GM18861 (cell line): ENCODE data around the gene RIPOR3.
"Not testable (repeated sequence)": the region's sequence is repeated elsewhere in the genome, so short reads cannot be mapped to it uniquely, and the experiment has no call there.

Source experiments
- ATAC-seq: cut with Tn5 transposase; IDR thresholded peaks from one replicate; pipeline ENCODE4 v1.9.1; 2021; ENCODE audit not compliant: unreplicated experiment

RIPOR3 gene

DNA sequence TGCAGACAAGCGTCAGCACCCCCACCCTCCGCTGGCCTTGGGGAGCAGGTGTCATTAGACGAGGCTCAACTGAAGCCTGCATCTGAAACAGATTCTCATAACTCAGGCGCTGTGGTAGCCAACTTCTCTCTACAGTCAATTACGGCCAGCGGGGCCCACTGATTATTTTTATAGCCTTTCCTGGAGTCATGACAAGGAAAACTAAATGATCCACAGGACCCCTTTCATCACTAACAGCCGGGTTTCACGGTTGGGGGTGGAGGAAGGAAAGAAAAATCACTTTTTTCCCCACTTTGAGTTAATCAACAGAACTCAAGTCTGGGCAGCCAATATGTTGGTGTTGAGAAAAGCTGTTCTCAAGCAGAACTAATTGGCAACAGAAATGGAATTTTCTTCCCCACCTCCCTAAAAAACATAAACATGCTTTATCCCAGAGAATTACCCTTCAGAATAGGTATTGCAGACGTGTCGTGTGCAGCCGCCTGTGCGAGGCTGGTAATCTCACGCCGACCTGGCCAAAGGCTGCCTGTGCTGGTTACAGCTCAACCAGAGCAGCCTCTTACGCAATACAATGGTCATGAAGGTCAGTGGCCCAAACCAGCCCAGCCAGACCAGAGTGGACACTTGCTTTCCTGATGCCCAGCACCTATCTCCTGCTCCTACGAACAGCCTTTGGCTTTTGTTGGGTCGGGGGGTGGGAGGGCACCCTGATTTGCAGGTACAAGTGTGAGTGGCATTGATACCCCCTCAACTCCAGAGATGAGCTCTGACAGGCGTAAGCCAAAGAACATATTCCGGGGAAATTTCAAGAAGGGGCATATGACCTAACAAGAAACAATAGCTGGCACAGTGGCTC lies 11.0 kb downstream of the RIPOR3 start:
- no peak for ATAC-seq

DNA sequence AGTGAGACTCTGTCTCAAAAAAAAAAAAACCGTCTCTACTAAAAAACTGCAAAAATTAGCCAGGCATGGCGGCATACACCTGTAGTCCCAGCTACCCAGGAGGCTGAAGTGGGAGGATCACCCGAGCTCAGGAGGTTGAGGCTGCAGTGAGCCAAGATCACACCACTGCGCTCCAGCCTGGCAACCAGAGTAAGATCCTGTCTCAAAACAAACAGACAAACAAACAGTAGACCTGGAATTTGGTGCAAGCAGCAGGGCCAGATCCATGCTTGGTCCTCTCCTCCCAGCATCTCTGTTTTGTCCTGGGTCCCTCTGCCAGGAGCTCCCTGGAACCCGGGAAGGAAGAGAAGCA lies 11.6 kb downstream of the RIPOR3 start:
- ATAC-seq, result no peak

DNA sequence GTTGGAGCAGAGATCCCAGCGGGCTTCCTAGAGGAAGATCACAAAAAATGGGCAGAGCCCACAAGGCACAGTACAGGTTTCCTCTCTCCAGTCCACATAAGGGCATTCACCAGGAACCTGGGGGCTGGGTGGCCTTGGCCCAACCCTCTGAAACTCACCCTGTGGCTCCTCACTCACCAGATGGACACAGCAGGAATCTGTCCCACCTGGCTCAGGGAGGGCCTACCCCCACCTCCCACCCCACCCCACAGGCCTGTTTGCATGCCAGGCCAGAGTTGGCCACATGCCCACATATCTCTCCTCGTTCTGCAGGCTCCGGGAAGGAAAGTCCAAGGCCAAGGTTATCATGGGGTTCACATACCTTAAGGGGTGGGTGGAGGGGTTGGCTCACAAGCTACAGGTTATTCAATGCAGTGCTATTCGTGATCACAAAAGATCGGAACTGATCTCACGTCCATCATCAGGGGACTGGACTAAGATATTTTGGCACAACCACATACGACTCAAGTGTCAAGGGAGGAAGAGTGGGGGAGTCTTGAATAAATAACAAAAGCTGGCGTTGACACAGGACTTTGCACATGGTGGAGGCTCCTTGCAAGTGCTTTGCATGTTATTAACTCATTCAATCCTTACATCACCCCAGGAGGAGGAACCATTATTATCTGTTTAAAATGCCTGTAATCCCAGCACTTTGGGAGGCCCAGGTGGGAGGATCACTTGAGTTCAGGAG lies 13.0 kb downstream of the RIPOR3 start:
- ATAC-seq, result no peak

DNA sequence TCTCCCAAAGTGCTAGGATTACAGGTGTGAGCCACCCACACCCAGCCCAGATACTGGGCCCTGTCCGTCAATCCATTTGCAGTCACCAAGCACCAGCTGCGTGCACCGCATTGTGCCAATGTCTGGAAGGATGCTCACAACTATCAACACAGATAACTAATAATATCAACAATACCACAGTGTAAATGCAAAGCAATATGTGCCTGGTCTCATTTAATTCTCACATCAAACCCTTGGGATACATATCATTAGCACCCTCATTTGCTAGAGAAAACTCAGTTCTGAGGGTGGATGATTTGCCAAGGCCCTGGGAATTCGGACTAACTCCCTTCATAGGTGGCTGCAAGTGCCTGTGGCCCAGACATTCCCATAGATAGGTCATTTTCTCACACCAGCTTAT lies 14.5 kb downstream of the RIPOR3 start:
- ATAC-seq, result no peak

DNA sequence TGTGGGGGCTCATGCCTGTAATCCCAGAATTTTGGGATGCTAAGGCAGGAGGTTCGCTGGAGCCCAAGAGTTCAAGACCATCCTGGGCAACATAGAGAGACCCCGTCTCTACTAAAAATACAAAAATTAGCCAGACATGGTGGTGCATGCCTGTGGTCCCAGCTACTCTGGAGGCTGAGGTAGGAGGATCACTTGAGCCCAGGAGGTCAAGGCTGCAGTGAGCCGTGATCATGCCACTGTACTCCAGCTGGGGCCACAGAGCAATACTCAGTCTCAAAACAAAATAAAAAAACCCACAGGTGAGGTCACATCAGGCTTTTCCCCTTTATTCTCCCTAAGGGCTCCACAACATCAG lies 15.0 kb downstream of the RIPOR3 start:
- not testable (repeated sequence) for ATAC-seq

DNA sequence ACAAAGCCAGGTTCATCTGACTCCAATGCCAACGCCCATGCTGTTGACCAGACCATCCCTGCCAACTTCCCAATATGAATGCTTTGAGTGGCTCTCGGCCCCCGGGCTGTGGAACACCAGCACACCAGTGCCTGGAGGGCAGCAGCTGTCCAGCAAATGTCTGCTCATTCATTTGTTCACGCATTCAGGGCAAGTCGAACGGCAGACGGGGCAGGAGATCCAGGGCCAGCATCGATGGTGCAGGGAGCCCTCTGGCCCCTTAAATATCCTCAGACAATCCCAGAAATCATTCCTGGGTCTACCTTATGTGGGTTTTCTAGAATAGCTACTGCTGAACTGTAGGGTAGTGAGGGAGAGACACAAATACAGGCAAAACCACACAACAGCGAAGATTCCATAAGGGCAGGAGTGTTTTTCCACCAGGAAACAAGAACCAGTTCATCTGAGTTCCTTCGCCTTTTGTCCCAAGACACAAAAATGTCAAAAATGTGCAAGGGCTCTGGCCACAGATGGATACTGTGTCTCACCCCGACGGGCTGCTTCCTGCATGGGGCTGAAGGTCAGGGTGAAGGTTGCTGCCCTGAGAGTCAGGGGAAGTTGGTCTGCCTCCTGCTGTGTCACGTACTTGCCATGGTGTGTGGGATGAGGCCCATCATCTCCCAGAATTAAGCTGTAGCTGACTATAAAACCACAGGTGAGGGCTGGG lies 15.5 kb downstream of the RIPOR3 start:
- no peak for ATAC-seq

DNA sequence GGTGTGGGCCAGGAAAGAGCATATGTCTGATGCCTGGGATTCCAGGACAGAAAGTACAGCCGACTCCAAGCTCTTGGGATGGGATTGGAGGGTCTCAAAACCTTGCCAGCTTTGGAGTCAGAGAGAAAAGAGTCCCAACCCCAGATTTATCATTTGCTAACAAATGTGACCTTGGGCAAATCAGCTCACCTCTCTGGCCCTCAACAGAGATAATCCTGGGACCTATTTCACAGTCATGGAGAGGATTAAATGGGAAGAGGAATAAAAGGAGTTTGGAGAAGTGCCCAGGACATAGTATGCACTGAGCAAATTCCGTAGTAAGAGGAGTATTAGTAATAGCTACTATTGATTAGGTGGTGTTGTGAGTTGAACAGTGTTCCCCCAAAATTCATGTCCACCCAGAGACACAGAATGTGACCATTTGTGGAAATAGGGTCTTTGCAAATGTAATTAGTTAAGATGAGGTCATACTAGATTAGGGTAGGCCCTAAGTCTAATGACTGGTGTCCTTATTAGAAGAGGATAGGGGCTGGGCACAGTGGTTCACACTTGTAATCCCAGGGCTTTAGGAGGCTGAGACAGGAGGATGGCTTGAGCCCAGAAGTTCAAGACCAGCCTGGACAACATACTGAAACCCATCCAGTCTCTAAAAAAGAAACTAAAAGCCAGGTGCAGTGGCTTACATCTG lies 17.1 kb downstream of the RIPOR3 start:
- ATAC-seq, result no peak

DNA sequence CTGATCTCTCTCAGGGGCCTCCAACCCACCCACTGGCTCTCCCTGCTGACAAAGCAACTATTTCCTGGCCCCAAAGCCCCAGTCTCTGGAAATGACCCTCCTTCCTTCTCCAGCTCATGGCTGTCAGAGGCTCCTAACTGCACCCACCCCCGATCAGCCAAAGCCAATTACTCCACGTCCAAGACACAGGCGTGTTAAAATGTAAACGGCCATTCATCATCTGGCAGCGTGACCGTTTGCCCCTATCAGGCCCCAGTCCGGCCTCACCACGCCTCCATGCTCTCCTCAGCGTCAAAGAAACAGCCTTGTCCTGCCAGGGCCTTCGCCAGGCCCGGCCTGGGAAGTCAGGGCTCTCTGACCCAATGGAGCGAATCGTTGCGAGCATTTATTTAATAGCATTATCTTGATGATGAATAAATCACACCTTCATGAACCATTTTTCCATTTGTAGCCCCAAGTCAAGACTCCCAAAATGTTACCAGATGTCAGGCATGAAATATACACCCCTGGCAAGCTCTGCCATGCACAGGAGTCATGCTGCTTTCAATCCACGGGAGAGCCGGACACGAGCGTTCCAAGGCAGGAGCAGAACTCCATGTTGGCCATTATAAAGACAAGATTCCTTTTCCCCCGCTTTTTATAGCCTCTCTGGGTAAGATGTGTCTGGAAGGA lies 17.7 kb downstream of the RIPOR3 start:
- ATAC-seq, result no peak

DNA sequence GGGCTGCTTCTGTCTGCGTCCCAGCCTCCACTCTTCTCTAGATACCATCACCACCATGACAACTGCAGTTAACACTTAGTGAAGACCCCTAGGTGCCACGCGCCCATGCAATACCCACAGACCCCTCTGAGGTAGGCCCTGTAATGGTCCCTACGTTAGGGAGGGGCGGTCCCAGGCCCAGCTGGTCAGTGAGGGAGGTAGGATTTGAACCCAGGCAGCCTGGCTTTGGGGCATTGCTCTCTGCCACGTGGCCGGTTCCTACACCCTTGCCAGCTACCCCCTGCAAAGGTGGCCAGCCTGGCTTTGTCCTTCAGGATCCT lies 18.2 kb downstream of the RIPOR3 start:
- no peak for ATAC-seq

DNA sequence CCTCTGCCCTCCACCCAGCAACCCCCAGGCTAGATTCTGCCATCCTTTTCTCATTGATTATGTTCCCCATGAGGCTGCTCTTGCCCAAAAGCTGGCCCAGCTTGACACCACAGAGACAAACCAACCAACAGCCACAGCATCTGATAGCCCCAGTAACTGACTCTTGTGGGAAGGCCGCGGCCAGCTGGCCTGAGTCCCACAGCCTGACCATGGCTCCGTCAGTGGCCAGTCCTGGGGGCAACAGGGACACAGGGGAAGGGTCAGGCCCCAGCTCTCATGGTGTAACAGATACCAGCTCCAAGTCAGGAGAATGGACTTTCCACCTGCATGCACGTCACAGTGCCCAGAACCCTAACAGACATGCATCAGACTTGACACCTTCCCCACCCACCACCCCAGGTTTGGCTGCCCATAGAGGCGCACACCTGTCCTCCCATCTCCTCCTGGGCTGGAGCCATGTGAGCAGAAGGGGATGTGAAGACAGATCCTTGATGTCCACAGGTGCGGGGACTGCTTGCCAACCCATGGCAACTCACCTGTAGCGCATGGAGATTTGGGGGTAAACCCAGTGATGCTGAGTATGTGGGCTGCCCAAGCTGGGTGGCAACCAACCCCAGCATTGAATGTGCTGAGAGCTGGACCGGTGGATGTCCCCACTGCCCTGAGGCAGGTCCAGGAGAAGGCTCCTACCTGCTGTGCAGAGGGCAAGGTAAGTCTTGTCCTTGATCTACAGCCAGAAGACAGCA lies 18.8 kb downstream of the RIPOR3 start:
- no peak for ATAC-seq

DNA sequence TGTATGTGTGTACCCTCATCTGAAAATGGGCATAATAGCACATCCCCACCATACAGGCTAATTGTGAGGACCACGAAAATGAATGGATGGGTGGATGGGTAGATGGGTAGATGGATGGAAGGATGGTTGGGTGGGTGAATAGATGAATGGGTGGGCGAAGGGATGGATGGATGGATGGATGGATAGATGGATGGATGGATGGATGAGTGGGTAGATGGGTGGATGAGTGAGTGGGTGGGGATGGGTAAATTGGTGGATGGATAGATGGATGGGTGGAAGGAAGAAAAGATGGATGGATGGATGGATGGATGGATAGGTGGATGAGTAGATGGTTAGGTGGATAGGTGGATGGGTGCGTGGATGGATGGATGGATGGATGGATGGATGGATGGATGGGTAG lies 19.7 kb downstream of the RIPOR3 start:
- ATAC-seq, result no peak

DNA sequence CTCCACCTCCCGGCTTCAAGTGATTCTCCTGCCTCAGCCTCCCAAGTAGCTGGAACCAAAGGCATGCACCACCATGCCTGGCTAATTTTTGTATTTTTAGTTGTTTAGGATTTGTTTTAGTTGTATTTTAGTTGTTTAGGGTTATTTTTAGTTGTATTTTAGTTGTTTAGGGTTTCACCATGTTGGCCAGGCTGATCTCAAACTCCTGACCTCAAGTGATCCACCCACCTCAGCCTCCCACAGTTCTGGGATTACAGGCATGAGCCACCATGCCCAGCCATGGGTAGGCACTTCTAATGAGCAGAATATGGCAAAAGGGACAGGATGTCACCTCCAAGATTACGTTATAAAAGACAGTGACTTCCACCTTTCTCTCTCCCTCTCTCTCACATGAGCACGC lies 20.3 kb downstream of the RIPOR3 start:
- ATAC-seq, result not testable (repeated sequence)

DNA sequence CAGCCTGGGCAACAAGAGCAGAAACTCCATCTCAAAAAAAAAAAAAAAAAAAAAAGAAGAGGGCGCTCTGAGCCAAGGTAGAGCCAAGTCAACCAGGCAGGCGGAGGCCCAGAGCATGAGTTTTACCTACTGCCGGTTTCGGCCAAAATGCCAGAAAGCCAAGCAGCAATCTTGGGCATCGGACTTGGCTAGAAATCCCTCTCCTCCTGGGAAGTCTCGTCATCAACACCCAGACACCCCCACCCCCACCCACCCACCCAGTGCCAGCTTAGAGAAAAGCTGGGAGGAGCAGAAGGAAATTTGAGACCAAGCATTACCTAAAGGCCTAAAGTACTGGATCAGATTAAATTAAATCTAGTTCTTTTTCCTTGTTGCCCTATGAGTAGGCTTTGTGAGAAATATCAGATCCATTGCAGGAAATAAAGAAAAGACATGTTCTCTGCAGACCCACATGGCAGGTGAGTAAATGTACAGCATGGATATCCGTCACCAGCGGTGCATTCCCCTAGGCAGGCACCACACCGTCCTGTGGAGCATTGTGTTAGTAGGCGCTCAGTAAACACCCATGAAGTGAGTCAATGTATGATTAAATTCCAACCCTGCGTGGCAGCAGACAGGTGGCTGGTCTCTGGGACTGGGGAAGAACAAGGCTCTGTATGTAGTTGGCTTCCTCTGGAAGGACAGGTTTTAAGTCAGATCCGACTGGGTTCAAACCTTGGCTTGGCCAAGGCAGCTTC lies 21.0 kb downstream of the RIPOR3 start:
- ATAC-seq, result no peak

DNA sequence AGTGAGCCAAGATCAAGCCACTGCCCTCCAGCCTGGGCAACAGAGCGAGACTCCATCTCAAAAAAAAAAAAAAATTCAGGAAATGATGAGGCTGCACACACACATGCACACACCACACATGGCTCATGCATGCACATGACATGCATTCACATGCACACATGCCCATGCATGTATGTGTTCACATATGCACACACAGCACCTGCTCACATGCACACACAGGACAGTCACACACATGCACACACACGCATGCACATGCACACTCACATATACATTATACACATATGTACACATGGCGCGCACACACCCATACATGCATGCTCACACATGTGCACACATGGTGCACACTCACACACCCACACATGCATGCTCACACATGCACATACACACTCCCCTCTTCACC lies 22.5 kb downstream of the RIPOR3 start:
- no peak for ATAC-seq

DNA sequence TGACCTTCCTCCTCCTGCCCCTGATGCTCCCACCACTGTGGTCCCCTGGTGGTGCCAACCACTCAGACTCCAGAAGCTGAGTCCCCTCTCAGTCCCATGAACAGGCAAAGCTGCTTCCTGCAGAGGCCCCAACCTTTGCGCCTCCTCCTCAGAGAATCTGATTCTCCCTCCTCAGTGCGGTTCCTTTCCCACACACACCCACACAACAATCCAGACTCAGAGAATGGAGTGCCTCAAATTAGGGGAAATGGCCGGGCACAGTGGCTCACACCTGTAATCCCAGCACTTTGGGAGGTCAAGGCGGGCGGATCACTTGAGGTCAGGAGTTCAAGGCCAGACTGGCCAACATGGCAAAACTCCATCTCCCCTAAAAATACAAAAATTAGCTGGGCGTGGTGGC lies 23.0 kb downstream of the RIPOR3 start:
- ATAC-seq, result no peak

DNA sequence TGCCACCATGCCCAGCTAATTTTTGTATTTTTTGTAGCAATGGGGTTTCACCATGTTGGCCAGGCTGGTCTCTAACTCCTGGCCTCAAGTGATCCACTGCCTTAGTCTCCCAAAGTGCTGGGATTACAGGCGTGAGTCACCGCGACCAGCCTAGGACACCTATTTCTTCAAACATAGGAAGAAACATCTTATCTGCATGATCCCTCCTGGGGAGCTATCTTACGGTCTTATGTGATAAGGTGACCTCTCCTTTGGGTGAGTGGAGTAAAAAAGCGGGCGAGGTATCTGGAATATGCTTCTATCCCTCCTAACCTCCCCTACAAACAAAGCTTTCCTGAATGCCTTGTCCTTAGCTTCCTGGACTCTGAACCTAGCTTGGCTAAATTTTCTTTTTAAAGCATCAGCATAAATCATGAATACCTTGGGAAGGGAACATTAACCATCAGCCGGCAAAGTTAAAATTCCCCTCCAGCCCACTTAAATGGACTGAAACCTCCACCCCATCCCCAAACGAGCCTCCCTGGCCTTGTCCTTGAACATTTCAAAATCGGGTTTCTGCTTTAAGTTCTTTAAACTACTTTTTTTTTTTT lies 24.5 kb downstream of the RIPOR3 start:
- ATAC-seq, result no peak

DNA sequence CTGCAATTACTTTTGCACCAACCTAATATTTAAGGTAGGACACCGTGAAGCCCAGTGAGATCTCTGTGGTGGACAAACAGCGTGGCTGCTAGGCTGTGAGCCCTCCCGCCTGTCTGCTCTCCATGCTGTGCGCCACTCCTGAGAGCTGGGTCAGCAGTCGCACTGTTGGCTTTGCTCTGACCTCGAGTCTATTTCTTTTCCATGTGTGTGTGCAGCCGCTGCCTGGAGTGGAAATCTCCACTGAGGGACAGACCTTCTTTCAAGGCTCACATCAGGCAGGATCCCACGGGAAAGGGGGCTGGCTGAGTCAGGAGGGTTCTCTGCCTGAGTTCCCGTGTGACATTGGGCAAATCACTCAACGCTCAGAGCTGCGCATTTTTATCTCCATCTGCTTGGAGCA lies 27.1 kb downstream of the RIPOR3 start:
- no peak for ATAC-seq

DNA sequence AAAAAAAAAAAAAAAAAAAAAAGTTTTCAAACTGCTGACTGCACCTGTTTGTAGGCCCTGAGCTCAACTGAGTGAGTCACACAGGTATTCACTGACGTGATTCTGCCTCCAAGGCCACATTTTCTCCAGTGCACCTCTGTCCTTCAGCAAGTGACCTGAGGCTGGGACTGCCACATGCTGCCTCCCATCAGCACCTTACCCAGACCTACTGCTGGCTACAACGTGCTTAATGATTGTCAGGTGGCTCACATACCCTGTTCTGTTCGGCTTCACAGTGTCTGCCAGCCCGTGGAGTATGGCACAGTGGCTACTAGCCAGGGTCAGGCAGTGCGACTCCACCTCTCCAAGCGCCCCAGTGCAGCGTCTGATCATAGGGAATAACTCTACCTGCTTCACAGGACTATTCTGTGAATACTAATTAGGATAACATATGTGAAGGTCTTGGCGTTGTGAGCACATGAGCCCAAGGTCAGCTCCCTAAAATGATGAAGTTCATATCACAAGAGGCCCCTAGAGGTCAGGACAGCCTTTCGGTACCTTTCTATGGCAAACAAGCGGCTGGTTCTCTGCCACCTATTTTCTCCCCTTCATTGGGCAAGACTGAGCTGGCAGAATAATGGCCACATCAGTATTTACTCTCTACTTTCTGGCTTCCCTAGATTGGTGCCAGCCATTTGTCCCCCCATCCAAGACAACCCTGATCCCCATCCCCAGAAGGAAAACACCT lies 28.1 kb downstream of the RIPOR3 start:
- no peak for ATAC-seq
